GM21576 (cell line): Measurements from ENCODE around the gene AGPAT3.

Experiments used
- ATAC-seq: cut with Tn5 transposase; IDR thresholded peaks from one replicate; pipeline ENCODE4 v1.9.1; 2021; ENCODE audit warnings: mild to moderate bottlenecking, moderate library complexity; ENCODE audit not compliant: unreplicated experiment

The AGPAT3 gene

GRCh38 chr21:43971992-43972255 lies 106.9 kb downstream of the AGPAT3 start:
- ATAC-seq = no peak

GRCh38 chr21:43972850-43973633 lies 108.0 kb downstream of the AGPAT3 start:
- no peak for ATAC-seq

GRCh38 chr21:43973634-43973955 lies 108.6 kb downstream of the AGPAT3 start:
- no peak for ATAC-seq

- no peak for ATAC-seq
Observed at GRCh38 chr21:43974791-43975468, 109.9 kb downstream of the AGPAT3 start.

GRCh38 chr21:43975469-43976098 lies 110.6 kb downstream of the AGPAT3 start:
- ATAC-seq = no peak

- no peak for ATAC-seq
Observed at GRCh38 chr21:43976661-43977060, 111.6 kb downstream of the AGPAT3 start.

GRCh38 chr21:43978060-43978459 lies 113.0 kb downstream of the AGPAT3 start:
- no peak for ATAC-seq

- no peak for ATAC-seq
Observed at GRCh38 chr21:43979654-43980053, 114.6 kb downstream of the AGPAT3 start.

- no peak for ATAC-seq
Observed at GRCh38 chr21:43981151-43981870, 116.3 kb downstream of the AGPAT3 start.

GRCh38 chr21:43981871-43982210 lies 116.8 kb downstream of the AGPAT3 start:
- no peak for ATAC-seq

- no peak for ATAC-seq
Observed at GRCh38 chr21:43982489-43983078, 117.6 kb downstream of the AGPAT3 start.

GRCh38 chr21:43983390-43983789 lies 118.4 kb downstream of the AGPAT3 start:
- no peak for ATAC-seq

GRCh38 chr21:43983860-43984420 lies 118.9 kb downstream of the AGPAT3 start:
- ATAC-seq = no peak

GRCh38 chr21:43984905-43985689 lies 120.1 kb downstream of the AGPAT3 start:
- ATAC-seq = no peak

GRCh38 chr21:43985690-43986251 lies 120.7 kb downstream of the AGPAT3 start:
- ATAC-seq = no peak

GRCh38 chr21:43986544-43987451 lies 121.8 kb downstream of the AGPAT3 start:
- no peak for ATAC-seq

GRCh38 chr21:43987509-43987908 lies 122.5 kb downstream of the AGPAT3 start:
- no peak for ATAC-seq

- ATAC-seq = no peak
Observed at GRCh38 chr21:43988016-43988415, 123.0 kb downstream of the AGPAT3 start.
